GM21526 (cell line): ENCODE measurements around the gene CLSTN2.

Experiments
- ATAC-seq: cut with Tn5 transposase; IDR thresholded peaks from one replicate; pipeline ENCODE4 v1.9.1; 2021; ENCODE audit warnings: moderate library complexity; ENCODE audit not compliant: unreplicated experiment, low FRiP score

CLSTN2 gene

GRCh38 chr3:140555666-140556065, 620.7 kb downstream of the CLSTN2 start:
- no peak for ATAC-seq

GRCh38 chr3:140557476-140557875, 622.5 kb downstream of the CLSTN2 start:
- no peak for ATAC-seq

GRCh38 chr3:140559546-140559945, 624.6 kb downstream of the CLSTN2 start:
- ATAC-seq: no peak

- no peak for ATAC-seq
Measured at GRCh38 chr3:140563206-140563760, 628.3 kb downstream of the CLSTN2 start.

GRCh38 chr3:140568131-140568530, 633.1 kb downstream of the CLSTN2 start:
- no peak for ATAC-seq

GRCh38 chr3:140568842-140569520, 634.0 kb downstream of the CLSTN2 start:
- ATAC-seq: no peak

GRCh38 chr3:140570602-140571001, 635.6 kb downstream of the CLSTN2 start:
- no peak for ATAC-seq

GRCh38 chr3:140571836-140572235, 636.9 kb downstream of the CLSTN2 start:
- ATAC-seq: no peak

- ATAC-seq: no peak
Measured at GRCh38 chr3:140572334-140572733, 637.3 kb downstream of the CLSTN2 start.

GRCh38 chr3:140573011-140573410, 638.0 kb downstream of the CLSTN2 start:
- ATAC-seq: no peak

- ATAC-seq: no peak
Measured at GRCh38 chr3:140574375-140574774, 639.4 kb downstream of the CLSTN2 start.

- ATAC-seq: no peak
Measured at GRCh38 chr3:140576449-140576848, 641.5 kb downstream of the CLSTN2 start.

GRCh38 chr3:140577911-140578310, 642.9 kb downstream of the CLSTN2 start:
- ATAC-seq: no peak

- ATAC-seq: no peak
Measured at GRCh38 chr3:140579260-140579659, 644.3 kb downstream of the CLSTN2 start.

- ATAC-seq: no peak
Measured at GRCh38 chr3:140580746-140581145, 645.8 kb downstream of the CLSTN2 start.

- no peak for ATAC-seq
Measured at GRCh38 chr3:140584549-140584948, 649.6 kb downstream of the CLSTN2 start.

- ATAC-seq: no peak
Measured at GRCh38 chr3:140585828-140586227, 650.8 kb downstream of the CLSTN2 start.

- ATAC-seq: no peak
Measured at GRCh38 chr3:140586311-140586710, 651.3 kb downstream of the CLSTN2 start.

- no peak for ATAC-seq
Measured at GRCh38 chr3:140588558-140588957, 653.6 kb downstream of the CLSTN2 start.

- ATAC-seq: no peak
Measured at GRCh38 chr3:140593766-140594165, 658.8 kb downstream of the CLSTN2 start.

- no peak for ATAC-seq
Measured at GRCh38 chr3:140595295-140595694, 660.3 kb downstream of the CLSTN2 start.

- ATAC-seq: no peak
Measured at GRCh38 chr3:140597364-140597763, 662.4 kb downstream of the CLSTN2 start.
